HepG2 (cell line): ENCODE measurements around the gene CGNL1. TPM values are rescaled to one million over a fixed set of nuclear protein-coding genes. Genes with fewer than 3 reads are reported as not detected.

Experiments used
- DNMT1 ChIP-seq: sonication (generic); formaldehyde crosslinking; IDR thresholded peaks from 2 replicates; pipeline ENCODE4 v1.5.1; 2020; ENCODE audit warnings: mild to moderate bottlenecking, missing genetic modification reagents
- ESRRA ChIP-seq: sonication (generic); formaldehyde crosslinking; IDR thresholded peaks from 2 replicates; pipeline ENCODE4 v1.5.1; 2020; ENCODE audit warnings: mild to moderate bottlenecking, low read depth, missing genetic modification reagents
- FOSL2 ChIP-seq: sonication (generic); formaldehyde crosslinking; IDR thresholded peaks from 2 replicates; pipeline ENCODE4 v1.4.0; 2020; ENCODE audit warnings: missing genetic modification reagents
- FOXK1 ChIP-seq: sonication (generic); formaldehyde crosslinking; IDR thresholded peaks from 2 replicates; pipeline ENCODE4 v1.4.0; 2020; ENCODE audit warnings: low read depth, missing genetic modification reagents, borderline replicate concordance
- GABPA ChIP-seq, 2 experiments: IDR thresholded peaks; 2 replicates each; pipeline ENCODE4 v1.6.1; 2011 to 2016; ENCODE audit warnings: low read depth in 2 of 2, low read length in 1 of 2, missing biosample characterization in 1 of 2, missing genetic modification characterization in 1 of 2
- GFI1 ChIP-seq: sonication (generic); formaldehyde crosslinking; IDR thresholded peaks from 2 replicates; pipeline ENCODE4 v1.5.0; 2020; ENCODE audit warnings: missing genetic modification reagents, mild to moderate bottlenecking, borderline replicate concordance
- GZF1 ChIP-seq: sonication (generic); formaldehyde crosslinking; IDR thresholded peaks from 2 replicates; pipeline ENCODE4 v1.5.1; 2020; ENCODE audit warnings: mild to moderate bottlenecking, missing genetic modification reagents
- HOXA3 ChIP-seq: sonication (generic); formaldehyde crosslinking; IDR thresholded peaks from 2 replicates; pipeline ENCODE4 v1.5.0; 2020; ENCODE audit warnings: missing genetic modification reagents
- KAT8 ChIP-seq: IDR thresholded peaks from 2 replicates; pipeline ENCODE4 v1.6.1; 2016; ENCODE audit warnings: missing genetic modification reagents, missing compliant biosample characterization
- MYNN ChIP-seq: sonication (generic); formaldehyde crosslinking; IDR thresholded peaks from 2 replicates; pipeline ENCODE4 v1.4.0; 2020; ENCODE audit warnings: mild to moderate bottlenecking, low read depth, missing genetic modification reagents
- ZMYM2 ChIP-seq: sonication (generic); formaldehyde crosslinking; IDR thresholded peaks from 2 replicates; pipeline ENCODE4 v1.8.0; 2022; ENCODE audit warnings: mild to moderate bottlenecking, missing genetic modification reagents
- ZNF124 ChIP-seq: sonication (generic); formaldehyde crosslinking; IDR thresholded peaks from 2 replicates; pipeline ENCODE4 v1.4.0; 2020; ENCODE audit warnings: missing genetic modification reagents
- ZNF205 ChIP-seq: IDR thresholded peaks from 2 replicates; pipeline ENCODE4 v1.6.1; 2018; ENCODE audit warnings: missing biosample characterization, missing genetic modification reagents
- ZNF251 ChIP-seq: sonication (generic); formaldehyde crosslinking; IDR thresholded peaks from 2 replicates; pipeline ENCODE4 v1.9.0; 2021; ENCODE audit warnings: mild to moderate bottlenecking, missing genetic modification reagents
- ZNF530 ChIP-seq: sonication (generic); formaldehyde crosslinking; IDR thresholded peaks from 2 replicates; pipeline ENCODE4 v1.5.0; 2020; ENCODE audit warnings: low read depth, mild to moderate bottlenecking, missing genetic modification reagents
- ZNF737 ChIP-seq: sonication (generic); formaldehyde crosslinking; IDR thresholded peaks from 2 replicates; pipeline ENCODE4 v1.5.0; 2020; ENCODE audit warnings: missing genetic modification reagents, mild to moderate bottlenecking, borderline replicate concordance
- ZSCAN25 ChIP-seq: sonication (generic); formaldehyde crosslinking; IDR thresholded peaks from 2 replicates; pipeline ENCODE4 v1.8.0; 2022; ENCODE audit warnings: mild to moderate bottlenecking, missing genetic modification reagents
- polyA plus RNA-seq, 8 experiments: library from polyadenylated mRNA; depleted of rRNA in 3 of 8; stranded (reverse) in 7 of 8; unstranded in 1 of 8; fragments of >200 nt; fragmentation: Illumina TruSeq in 4 of 8; extraction: Trizol in 4 of 8; gene quantifications; 2 replicates each; pipeline versions ENCODE4 v1.2.1 to v1.2.3, GENCODE V29; 2011 to 2016; ENCODE audit warnings: low read depth in 4 of 8, missing spikeins in 1 of 8, mixed read lengths in 1 of 8; ENCODE audit not compliant: insufficient read depth in 1 of 8
- total RNA-seq, 5 experiments: library from RNA; depleted of rRNA; stranded (reverse); fragments of >200 nt; fragmentation: Illumina TruSeq; extraction: Trizol; gene quantifications; 2 replicates each; pipeline ENCODE4 v1.2.3, GENCODE V29; 2016; ENCODE audit warnings: low read depth in 1 of 5
- TF ChIP-seq, protein P1 (sequence below): sonication (generic); formaldehyde crosslinking; IDR thresholded peaks from 2 replicates; pipeline ENCODE4 v1.5.0; 2020; ENCODE audit warnings: missing genetic modification reagents
- TF ChIP-seq, protein P2 (sequence below): sonication (generic); formaldehyde crosslinking; IDR thresholded peaks from 2 replicates; pipeline ENCODE4 v1.8.0; 2022; ENCODE audit warnings: mild to moderate bottlenecking, missing genetic modification reagents, borderline replicate concordance
- TF ChIP-seq, protein P3 (sequence below): sonication (generic); formaldehyde crosslinking; IDR thresholded peaks from 2 replicates; pipeline ENCODE4 v1.5.0; 2020; ENCODE audit warnings: missing genetic modification reagents
- TF ChIP-seq, protein P4 (sequence below): sonication (generic); formaldehyde crosslinking; IDR thresholded peaks from 2 replicates; pipeline ENCODE4 v1.4.0; 2020; ENCODE audit warnings: missing genetic modification reagents, mild to moderate bottlenecking, borderline replicate concordance
- TF ChIP-seq, protein P5 (sequence below): sonication (generic); formaldehyde crosslinking; IDR thresholded peaks from 2 replicates; pipeline ENCODE4 v1.5.0; 2020; ENCODE audit warnings: mild to moderate bottlenecking, missing genetic modification reagents
- TF ChIP-seq, protein P6 (sequence below): sonication (generic); formaldehyde crosslinking; IDR thresholded peaks from 2 replicates; pipeline ENCODE4 v1.4.0; 2020; ENCODE audit warnings: missing genetic modification reagents

The CGNL1 gene
- total and polyA plus RNA-seq, 2 of the 13 experiments (the other 11 are each of a cell fraction or from before 2014, with no cell fraction given): 5.6 to 15.6 TPM

DNA sequence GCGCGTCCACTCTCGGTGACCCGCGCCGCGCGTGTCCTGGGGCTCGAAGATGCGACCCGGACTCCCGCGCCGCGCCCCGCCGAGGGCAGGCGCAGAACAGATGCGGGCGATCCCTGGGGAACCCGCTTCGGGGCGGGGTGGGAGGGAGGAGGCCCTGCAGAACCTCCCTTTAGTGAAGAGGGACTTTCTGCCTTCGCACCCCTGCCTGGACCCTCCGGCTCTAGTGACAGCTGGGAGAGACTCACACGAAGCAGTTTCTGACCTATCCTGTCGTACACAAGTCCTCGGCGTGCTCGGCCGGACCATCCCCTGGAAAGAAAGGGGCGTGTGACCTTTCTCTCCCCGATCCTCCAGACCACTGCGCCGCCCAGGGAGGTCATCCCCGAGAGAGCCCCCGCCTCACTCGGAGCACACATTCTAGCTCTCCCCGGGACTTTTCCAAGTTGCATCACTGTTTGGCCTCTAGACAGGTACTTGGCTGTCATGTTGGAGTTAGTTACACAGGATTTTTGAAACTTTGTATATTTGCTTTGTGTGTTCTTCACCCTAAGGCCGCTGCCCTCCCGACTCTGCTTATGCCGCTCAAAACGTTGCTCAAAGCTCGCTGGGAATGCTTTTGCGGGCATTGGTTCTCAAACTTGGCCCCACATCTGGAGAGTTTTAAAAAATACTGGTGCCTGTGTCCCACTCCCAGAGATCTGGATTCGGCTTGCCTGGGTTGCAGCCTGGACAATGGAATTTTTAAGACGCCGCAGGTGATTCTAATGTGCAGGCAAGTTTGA lies 582 bp downstream of the CGNL1 start (continued):
- TF ChIP-seq GABPA (IDR thresholded peaks at IDR 0.05; ENCODE audit: low read depth, low read length): no peak
- TF ChIP-seq GABPA (CRISPR knock-in tag; IDR thresholded peaks at IDR 0.05; ENCODE audit: low read depth): no peak
- TF ChIP-seq, protein P1, sequence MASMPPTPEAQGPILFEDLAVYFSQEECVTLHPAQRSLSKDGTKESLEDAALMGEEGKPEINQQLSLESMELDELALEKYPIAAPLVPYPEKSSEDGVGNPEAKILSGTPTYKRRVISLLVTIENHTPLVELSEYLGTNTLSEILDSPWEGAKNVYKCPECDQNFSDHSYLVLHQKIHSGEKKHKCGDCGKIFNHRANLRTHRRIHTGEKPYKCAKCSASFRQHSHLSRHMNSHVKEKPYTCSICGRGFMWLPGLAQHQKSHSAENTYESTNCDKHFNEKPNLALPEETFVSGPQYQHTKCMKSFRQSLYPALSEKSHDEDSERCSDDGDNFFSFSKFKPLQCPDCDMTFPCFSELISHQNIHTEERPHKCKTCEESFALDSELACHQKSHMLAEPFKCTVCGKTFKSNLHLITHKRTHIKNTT (CRISPR knock-in tag): no peak
- no peak for TF ChIP-seq MYNN
- TF ChIP-seq FOSL2: 0 out of 2 replicates have a peak, but pooled peaks have one; percentile 17
- no peak for TF ChIP-seq ZNF530 (CRISPR knock-in tag)
- TF ChIP-seq, protein P2, sequence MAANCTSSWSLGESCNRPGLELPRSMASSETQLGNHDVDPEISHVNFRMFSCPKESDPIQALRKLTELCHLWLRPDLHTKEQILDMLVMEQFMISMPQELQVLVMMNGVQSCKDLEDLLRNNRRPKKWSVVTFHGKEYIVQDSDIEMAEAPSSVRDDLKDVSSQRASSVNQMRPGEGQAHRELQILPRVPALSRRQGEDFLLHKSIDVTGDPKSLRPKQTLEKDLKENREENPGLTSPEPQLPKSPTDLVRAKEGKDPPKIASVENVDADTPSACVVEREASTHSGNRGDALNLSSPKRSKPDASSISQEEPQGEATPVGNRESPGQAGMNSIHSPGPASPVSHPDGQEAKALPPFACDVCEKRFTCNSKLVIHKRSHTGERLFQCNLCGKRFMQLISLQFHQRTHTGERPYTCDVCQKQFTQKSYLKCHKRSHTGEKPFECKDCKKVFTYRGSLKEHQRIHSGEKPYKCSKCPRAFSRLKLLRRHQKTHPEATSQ: no peak
- TF ChIP-seq ZMYM2 (CRISPR knock-in tag): no peak
- TF ChIP-seq, protein P3, sequence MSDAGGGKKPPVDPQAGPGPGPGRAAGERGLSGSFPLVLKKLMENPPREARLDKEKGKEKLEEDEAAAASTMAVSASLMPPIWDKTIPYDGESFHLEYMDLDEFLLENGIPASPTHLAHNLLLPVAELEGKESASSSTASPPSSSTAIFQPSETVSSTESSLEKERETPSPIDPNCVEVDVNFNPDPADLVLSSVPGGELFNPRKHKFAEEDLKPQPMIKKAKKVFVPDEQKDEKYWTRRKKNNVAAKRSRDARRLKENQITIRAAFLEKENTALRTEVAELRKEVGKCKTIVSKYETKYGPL: no peak
- TF ChIP-seq, protein P4, sequence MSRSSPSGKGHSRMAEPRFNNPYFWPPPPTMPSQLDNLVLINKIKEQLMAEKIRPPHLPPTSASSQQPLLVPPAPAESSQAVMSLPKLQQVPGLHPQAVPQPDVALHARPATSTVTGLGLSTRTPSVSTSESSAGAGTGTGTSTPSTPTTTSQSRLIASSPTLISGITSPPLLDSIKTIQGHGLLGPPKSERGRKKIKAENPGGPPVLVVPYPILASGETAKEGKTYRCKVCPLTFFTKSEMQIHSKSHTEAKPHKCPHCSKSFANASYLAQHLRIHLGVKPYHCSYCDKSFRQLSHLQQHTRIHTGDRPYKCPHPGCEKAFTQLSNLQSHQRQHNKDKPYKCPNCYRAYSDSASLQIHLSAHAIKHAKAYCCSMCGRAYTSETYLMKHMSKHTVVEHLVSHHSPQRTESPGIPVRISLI (CRISPR knock-in tag): no peak
- TF ChIP-seq ZNF737 (CRISPR knock-in tag): no peak
- peak; percentile 31; the same call in 1 of the 2 replicates for TF ChIP-seq KAT8
- TF ChIP-seq, protein P5, sequence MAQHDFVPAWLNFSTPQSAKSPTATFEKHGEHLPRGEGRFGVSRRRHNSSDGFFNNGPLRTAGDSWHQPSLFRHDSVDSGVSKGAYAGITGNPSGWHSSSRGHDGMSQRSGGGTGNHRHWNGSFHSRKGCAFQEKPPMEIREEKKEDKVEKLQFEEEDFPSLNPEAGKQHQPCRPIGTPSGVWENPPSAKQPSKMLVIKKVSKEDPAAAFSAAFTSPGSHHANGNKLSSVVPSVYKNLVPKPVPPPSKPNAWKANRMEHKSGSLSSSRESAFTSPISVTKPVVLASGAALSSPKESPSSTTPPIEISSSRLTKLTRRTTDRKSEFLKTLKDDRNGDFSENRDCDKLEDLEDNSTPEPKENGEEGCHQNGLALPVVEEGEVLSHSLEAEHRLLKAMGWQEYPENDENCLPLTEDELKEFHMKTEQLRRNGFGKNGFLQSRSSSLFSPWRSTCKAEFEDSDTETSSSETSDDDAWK (CRISPR knock-in tag): no peak
- TF ChIP-seq ZNF205: peak; percentile 95
- 0 out of 2 replicates have a peak, but pooled peaks have one; percentile 8 for TF ChIP-seq FOXK1 (CRISPR knock-in tag)
- TF ChIP-seq ZNF124 (CRISPR knock-in tag): no peak
- no peak for TF ChIP-seq DNMT1 (CRISPR knock-in tag)
- TF ChIP-seq ZSCAN25 (CRISPR knock-in tag): peak; percentile 65; the same call in 1 of the 2 replicates
- no peak for TF ChIP-seq ZNF251 (CRISPR knock-in tag)
- TF ChIP-seq GZF1 (CRISPR knock-in tag): no peak
- TF ChIP-seq HOXA3 (CRISPR knock-in tag): peak; percentile 52; the same call in 1 of the 2 replicates
- TF ChIP-seq GFI1 (CRISPR knock-in tag): no peak
- TF ChIP-seq, protein P6, sequence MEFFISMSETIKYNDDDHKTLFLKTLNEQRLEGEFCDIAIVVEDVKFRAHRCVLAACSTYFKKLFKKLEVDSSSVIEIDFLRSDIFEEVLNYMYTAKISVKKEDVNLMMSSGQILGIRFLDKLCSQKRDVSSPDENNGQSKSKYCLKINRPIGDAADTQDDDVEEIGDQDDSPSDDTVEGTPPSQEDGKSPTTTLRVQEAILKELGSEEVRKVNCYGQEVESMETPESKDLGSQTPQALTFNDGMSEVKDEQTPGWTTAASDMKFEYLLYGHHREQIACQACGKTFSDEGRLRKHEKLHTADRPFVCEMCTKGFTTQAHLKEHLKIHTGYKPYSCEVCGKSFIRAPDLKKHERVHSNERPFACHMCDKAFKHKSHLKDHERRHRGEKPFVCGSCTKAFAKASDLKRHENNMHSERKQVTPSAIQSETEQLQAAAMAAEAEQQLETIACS: no peak
- no peak for TF ChIP-seq ESRRA (CRISPR knock-in tag)
